OCI-LY1 (cell line): ENCODE results near the gene POM121.
"Not testable (repeated sequence)": the region's sequence is repeated elsewhere in the genome, so short reads cannot be mapped to it uniquely, and the experiment has no call there.

Experiments
- H2AFZ ChIP-seq: fragments of 200-600 bp; sonication (generic), shearing (Covaris generic); 2 replicates; pipeline ENCODE4 v1.6.0; 2014; ENCODE audit warnings: antibody characterized with exemption, mild to moderate bottlenecking, low read length
- H3F3A ChIP-seq: fragments of 200-600 bp; sonication (generic), shearing (Covaris generic); 2 replicates; pipeline ENCODE4 v1.6.0; 2014; ENCODE audit warnings: mild to moderate bottlenecking, antibody characterized with exemption, low read length, moderate library complexity; ENCODE audit not compliant: insufficient read depth
- H3K27ac ChIP-seq: fragments of 200-600 bp; sonication (generic); 2 replicates; pipeline ENCODE4 v1.5.1; 2014; ENCODE audit warnings: low read length, mixed run types, mild to moderate bottlenecking, low read depth; ENCODE audit not compliant: poor library complexity, severe bottlenecking
- H3K27me3 ChIP-seq: fragments of 200-600 bp; sonication (generic); 2 replicates; pipeline ENCODE4 v1.6.0; 2014; ENCODE audit warnings: antibody characterized with exemption, mild to moderate bottlenecking, low read length, moderate library complexity; ENCODE audit not compliant: insufficient read depth
- H3K36me3 ChIP-seq: fragments of 200-600 bp; sonication (generic); 2 replicates; pipeline ENCODE4 v1.6.1; 2014; ENCODE audit warnings: mild to moderate bottlenecking, antibody characterized with exemption, low read length, moderate library complexity, mixed read lengths; ENCODE audit not compliant: insufficient read depth
- H3K4me1 ChIP-seq: fragments of 200-600 bp; sonication (generic); 2 replicates; pipeline ENCODE4 v1.5.1; 2014; ENCODE audit warnings: mild to moderate bottlenecking, low read length, moderate library complexity; ENCODE audit not compliant: insufficient read depth, severe bottlenecking
- H3K4me2 ChIP-seq: fragments of 200-600 bp; sonication (generic), shearing (Covaris generic); 2 replicates; pipeline ENCODE4 v1.6.1; 2014; ENCODE audit warnings: low read length
- H3K4me3 ChIP-seq: fragments of 200-600 bp; sonication (generic); 2 replicates; pipeline ENCODE4 v1.5.1; 2014; ENCODE audit warnings: low read length, low read depth, mild to moderate bottlenecking, mixed read lengths; ENCODE audit not compliant: poor library complexity, severe bottlenecking
- H3K79me2 ChIP-seq: fragments of 200-600 bp; shearing (Covaris generic); 2 replicates; pipeline ENCODE4 v1.6.1; 2016; ENCODE audit warnings: mixed run types, low read length, mixed read lengths; ENCODE audit not compliant: insufficient read depth
- H3K9ac ChIP-seq: fragments of 200-600 bp; sonication (generic), shearing (Covaris generic); 2 replicates; pipeline ENCODE4 v1.6.1; 2014; ENCODE audit warnings: mild to moderate bottlenecking, low read length, mixed read lengths
- H3K9me2 ChIP-seq: fragments of 200-600 bp; sonication (generic), shearing (Covaris generic); 2 replicates; pipeline ENCODE4 v1.6.1; 2014; ENCODE audit warnings: low read depth, mild to moderate bottlenecking, low read length, mixed read lengths
- H3K9me3 ChIP-seq: fragments of 200-600 bp; shearing (Covaris generic); 2 replicates; pipeline ENCODE4 v1.6.1; 2014; ENCODE audit warnings: low read length, mixed read lengths
- H4K20me1 ChIP-seq: fragments of 200-600 bp; sonication (generic), shearing (Covaris generic); 2 replicates; pipeline ENCODE4 v1.6.0; 2016; ENCODE audit warnings: mild to moderate bottlenecking, low read length; ENCODE audit not compliant: insufficient read depth
- EZH2 ChIP-seq: fragments of 200-600 bp; sonication (generic), shearing (Covaris generic); IDR thresholded peaks from 2 replicates; pipeline ENCODE4 v1.8.0; 2017; ENCODE audit warnings: borderline replicate concordance, mixed run types, mild to moderate bottlenecking, antibody characterized with exemption, low read length, moderate library complexity, mixed read lengths
- TF ChIP-seq, protein P1 (sequence below): fragments of 200-600 bp; sonication (generic), shearing (Covaris generic); IDR thresholded peaks from 2 replicates; pipeline ENCODE4 v1.5.1; 2017; ENCODE audit warnings: mild to moderate bottlenecking, antibody characterized with exemption, low read length, moderate library complexity, mixed read lengths

Gene POM121

GRCh38 chr7:72911395-72911794 is 13.5 kb upstream of the POM121 start:
- not testable (repeated sequence) for H3K79me2 ChIP-seq

GRCh38 chr7:72913750-72914149 is 11.1 kb upstream of the POM121 start:
- not testable (repeated sequence) for H3K27ac ChIP-seq, H3K4me2 ChIP-seq, H3F3A ChIP-seq, H3K9me3 ChIP-seq, H2AFZ ChIP-seq, H3K9me2 ChIP-seq, H3K79me2 ChIP-seq, H3K27me3 ChIP-seq, H3K4me1 ChIP-seq, H4K20me1 ChIP-seq, H3K4me3 ChIP-seq, H3K9ac ChIP-seq
- peaks cover 46% of the 10 kb centered on the region for H3K36me3 ChIP-seq

More at GRCh38 chr7:72911395-72911794, 13.5 kb upstream of the POM121 start:
- H3K9me3 ChIP-seq, H3K9ac ChIP-seq, H2AFZ ChIP-seq, H3K27ac ChIP-seq, H3K9me2 ChIP-seq, H3K4me2 ChIP-seq, H3K27me3 ChIP-seq, H3K4me3 ChIP-seq, H3K4me1 ChIP-seq, H3F3A ChIP-seq, H4K20me1 ChIP-seq: not testable (repeated sequence)
- H3K36me3 ChIP-seq = peaks cover 50% of the 10 kb centered on the region

DNA sequence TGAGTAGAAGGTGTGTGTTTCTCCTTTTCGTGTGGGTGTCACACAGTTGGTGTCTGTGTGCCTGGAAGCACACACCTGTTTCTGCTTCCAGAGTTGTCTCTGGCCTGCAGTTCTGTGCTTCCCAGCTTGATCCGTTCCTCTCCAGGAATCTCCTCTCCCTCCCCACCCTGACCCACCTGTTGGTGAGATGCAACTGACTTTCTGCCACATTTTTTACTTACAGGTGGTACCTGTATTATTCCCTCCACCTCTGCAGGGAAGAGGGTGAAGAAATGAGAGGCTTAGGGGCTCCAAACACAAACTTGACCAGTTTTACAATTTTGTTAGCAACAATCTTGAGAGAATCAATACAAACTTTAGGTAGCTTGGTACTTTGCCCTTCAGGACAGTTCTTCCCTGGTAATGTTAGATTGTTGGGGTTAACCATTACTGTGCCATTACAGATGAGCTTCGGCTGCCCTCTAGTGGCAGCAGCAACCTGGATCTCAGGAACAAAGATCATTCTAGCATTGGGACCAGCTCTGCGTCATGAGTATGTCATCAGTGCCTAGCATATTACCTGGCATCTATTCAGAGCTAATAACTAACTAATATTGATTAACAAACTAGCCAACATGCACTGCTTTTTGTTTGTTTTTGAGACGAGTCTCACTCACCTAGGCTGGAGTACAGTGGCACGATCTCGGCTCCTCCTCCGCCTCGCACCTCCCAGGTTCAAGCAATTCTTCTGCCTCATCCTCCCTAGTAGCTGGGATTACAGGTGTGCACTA is 10.0 kb upstream of the POM121 start:
- H4K20me1 ChIP-seq, H3K4me2 ChIP-seq, H3K27ac ChIP-seq, H2AFZ ChIP-seq, H3K9ac ChIP-seq, H3K4me3 ChIP-seq, H3K9me3 ChIP-seq, H3F3A ChIP-seq, H3K79me2 ChIP-seq, H3K4me1 ChIP-seq, H3K9me2 ChIP-seq, H3K27me3 ChIP-seq: not testable (repeated sequence)
- H3K36me3 ChIP-seq = peaks cover 45% of the 10 kb centered on the region
- TF ChIP-seq, protein P1, sequence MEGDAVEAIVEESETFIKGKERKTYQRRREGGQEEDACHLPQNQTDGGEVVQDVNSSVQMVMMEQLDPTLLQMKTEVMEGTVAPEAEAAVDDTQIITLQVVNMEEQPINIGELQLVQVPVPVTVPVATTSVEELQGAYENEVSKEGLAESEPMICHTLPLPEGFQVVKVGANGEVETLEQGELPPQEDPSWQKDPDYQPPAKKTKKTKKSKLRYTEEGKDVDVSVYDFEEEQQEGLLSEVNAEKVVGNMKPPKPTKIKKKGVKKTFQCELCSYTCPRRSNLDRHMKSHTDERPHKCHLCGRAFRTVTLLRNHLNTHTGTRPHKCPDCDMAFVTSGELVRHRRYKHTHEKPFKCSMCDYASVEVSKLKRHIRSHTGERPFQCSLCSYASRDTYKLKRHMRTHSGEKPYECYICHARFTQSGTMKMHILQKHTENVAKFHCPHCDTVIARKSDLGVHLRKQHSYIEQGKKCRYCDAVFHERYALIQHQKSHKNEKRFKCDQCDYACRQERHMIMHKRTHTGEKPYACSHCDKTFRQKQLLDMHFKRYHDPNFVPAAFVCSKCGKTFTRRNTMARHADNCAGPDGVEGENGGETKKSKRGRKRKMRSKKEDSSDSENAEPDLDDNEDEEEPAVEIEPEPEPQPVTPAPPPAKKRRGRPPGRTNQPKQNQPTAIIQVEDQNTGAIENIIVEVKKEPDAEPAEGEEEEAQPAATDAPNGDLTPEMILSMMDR = peak; percentile 91

GRCh38 chr7:72919256-72919775 is 5.6 kb upstream of the POM121 start:
- H3K79me2 ChIP-seq = peaks cover 14% of the 10 kb centered on the region
- H3K4me1 ChIP-seq = peaks cover 6% of the 10 kb centered on the region
- no peak overlapping the region for H3K4me2 ChIP-seq
- H3K9me2 ChIP-seq = no peaks in the 10 kb centered on the region
- H3K27me3 ChIP-seq = no peaks in the 10 kb centered on the region
- no peaks in the 10 kb centered on the region; the same call in 1 of the 2 replicates for H3F3A ChIP-seq
- no peak overlapping the region for H3K9ac ChIP-seq
- H3K4me3 ChIP-seq = no peak overlapping the region
- H3K36me3 ChIP-seq = peaks cover 39% of the 10 kb centered on the region; the same call in 1 of the 2 replicates
- H3K27ac ChIP-seq = no peak overlapping the region
- no peak for TF ChIP-seq EZH2
- no peaks in the 10 kb centered on the region for H4K20me1 ChIP-seq
- H2AFZ ChIP-seq = no peak overlapping the region
- no peaks in the 10 kb centered on the region for H3K9me3 ChIP-seq
